ENCODE measurements around the gene FBXO17.

Gene FBXO17

DNA sequence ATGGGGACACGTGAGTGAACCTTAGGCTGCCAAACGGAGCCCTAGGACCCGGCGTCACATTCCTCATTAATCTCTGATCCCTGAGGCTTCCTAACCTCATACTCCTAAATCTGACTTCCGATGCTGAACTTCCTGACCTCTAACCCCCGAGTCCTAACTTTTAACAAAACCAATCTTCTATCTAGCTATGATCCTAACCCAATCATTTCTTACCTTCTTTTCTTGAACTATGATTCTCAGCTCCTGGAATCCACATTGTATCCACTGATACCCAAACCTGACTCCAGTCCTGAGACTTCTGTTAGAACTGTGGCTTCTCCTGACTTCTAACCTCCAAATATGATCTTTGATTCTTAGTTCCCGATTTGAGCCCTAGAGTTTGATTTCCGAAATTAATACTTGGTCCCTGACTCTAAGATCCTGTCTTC is 75.3 kb downstream of the FBXO17 start:
- H3K79me2 ChIP-seq (ENCODE audit: insufficient read depth, low read length): peaks cover 18% of the 10 kb centered on the region
- peak overlapping the region; percentile 91 for H3K4me3 ChIP-seq (ENCODE audit: low read length, poor library complexity, severe bottlenecking)

DNA sequence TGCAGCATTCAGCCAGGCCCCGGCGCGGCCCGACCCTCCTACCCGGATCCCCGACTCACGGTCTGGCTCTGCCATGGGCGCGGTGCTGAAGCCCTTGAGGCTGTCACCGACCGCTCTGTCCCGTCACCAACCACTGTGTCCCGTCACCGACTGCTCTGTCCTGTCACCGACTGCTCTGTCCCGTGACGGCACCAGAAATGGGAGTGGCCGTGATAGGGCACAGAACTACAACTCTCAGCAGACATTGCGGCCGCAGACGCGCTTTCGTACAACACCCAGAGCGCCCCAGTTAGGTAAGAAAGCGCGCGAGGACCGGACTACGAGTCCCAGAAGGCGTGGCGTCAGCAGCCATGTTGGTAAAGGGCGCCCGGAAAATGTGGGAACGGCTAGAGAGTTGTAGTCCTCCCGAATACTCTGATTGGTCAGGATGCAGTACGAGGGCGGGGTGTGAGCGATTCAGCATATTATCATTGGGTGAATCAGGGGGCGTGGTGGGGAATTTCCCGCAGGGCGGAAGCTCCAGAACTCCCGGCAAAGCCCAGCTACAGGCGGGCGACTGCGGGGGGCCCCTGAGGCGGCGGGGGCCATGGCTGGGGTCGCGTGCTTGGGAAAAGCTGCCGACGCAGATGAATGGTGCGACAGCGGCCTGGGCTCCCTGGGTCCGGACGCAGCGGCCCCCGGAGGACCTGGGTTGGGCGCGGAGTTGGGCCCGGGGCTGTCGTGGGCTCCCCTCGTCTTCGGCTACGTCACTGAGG is 75.9 kb downstream of the FBXO17 start, which contains the start of the genes NFKBIB and SIRT2:
Gene NFKBIB (plus strand): TSS at position 523 of the 755 bp plus-strand sequence. CDS start 64 bp downstream, at position 587.
Gene SIRT2 (minus strand): TSS at position 172 of the 755 bp plus-strand sequence. CDS start 97 bp downstream, at position 75.
- Histone ChIP-seq H3K79me2 (ENCODE audit: insufficient read depth, low read length) (peaks cover 18% of the 10 kb centered on the region), H3K4me3 (ENCODE audit: low read length, poor library complexity, severe bottlenecking) (peak within 1 kb of the TSS; percentile 91), H3K9ac (ENCODE audit: low read depth, low read length, poor library complexity, severe bottlenecking) (peak within 1 kb of the TSS; percentile 80), H3F3A (ENCODE audit: low read depth) (no peaks in the 10 kb centered on the region), H4K20me1 (ENCODE audit: insufficient read depth, low read length, poor library complexity, severe bottlenecking) (no peaks in the 10 kb centered on the region), H3K9me2 (replicated peaks; ENCODE audit: low read depth, low read length) (no peaks in the 10 kb centered on the region), H3K4me2 (ENCODE audit: low read depth, low read length, poor library complexity, severe bottlenecking) (peak within 1 kb of the TSS; percentile 92), H2AFZ (ENCODE audit: low read length) (peak within 1 kb of the TSS; percentile 93), H3K4me1 (ENCODE audit: insufficient read depth, low read length, poor library complexity, severe bottlenecking) (peaks cover 18% of the 10 kb centered on the region), H3K27me3 (ENCODE audit: insufficient read depth, low read length, poor library complexity, severe bottlenecking) (no peaks in the 10 kb centered on the region), H3K36me3 (ENCODE audit: insufficient read depth, low read length) (no peaks in the 10 kb centered on the region; the same call in 1 of the 2 replicates), H3K9me3 (ENCODE audit: insufficient read depth, low read depth, low read length) (no peaks in the 10 kb centered on the region)
- TF ChIP-seq EZH2phosphoT487 (IDR thresholded peaks at IDR 0.05; ENCODE audit: borderline replicate concordance): no peak
- TF ChIP-seq, protein P1, sequence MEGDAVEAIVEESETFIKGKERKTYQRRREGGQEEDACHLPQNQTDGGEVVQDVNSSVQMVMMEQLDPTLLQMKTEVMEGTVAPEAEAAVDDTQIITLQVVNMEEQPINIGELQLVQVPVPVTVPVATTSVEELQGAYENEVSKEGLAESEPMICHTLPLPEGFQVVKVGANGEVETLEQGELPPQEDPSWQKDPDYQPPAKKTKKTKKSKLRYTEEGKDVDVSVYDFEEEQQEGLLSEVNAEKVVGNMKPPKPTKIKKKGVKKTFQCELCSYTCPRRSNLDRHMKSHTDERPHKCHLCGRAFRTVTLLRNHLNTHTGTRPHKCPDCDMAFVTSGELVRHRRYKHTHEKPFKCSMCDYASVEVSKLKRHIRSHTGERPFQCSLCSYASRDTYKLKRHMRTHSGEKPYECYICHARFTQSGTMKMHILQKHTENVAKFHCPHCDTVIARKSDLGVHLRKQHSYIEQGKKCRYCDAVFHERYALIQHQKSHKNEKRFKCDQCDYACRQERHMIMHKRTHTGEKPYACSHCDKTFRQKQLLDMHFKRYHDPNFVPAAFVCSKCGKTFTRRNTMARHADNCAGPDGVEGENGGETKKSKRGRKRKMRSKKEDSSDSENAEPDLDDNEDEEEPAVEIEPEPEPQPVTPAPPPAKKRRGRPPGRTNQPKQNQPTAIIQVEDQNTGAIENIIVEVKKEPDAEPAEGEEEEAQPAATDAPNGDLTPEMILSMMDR (conservative IDR thresholded peaks at IDR 0.05; ENCODE audit: low read length): no peak

More for the DNA sequence above, 75.3 kb downstream of the FBXO17 start:
- peak overlapping the region; percentile 80 for H3K9ac ChIP-seq (ENCODE audit: low read depth, low read length, poor library complexity, severe bottlenecking)
- peak overlapping the region; percentile 92 for H3K4me2 ChIP-seq (ENCODE audit: low read depth, low read length, poor library complexity, severe bottlenecking)
- H3K9me2 ChIP-seq (replicated peaks; ENCODE audit: low read depth, low read length): no peaks in the 10 kb centered on the region
- no peaks in the 10 kb centered on the region for H3K9me3 ChIP-seq (ENCODE audit: insufficient read depth, low read depth, low read length)
- no peaks in the 10 kb centered on the region; the same call in 1 of the 2 replicates for H3K36me3 ChIP-seq (ENCODE audit: insufficient read depth, low read length)
- TF ChIP-seq, protein P1 (conservative IDR thresholded peaks at IDR 0.05; ENCODE audit: low read length): no peak
- no peak for TF ChIP-seq EZH2phosphoT487 (IDR thresholded peaks at IDR 0.05; ENCODE audit: borderline replicate concordance)
- no peaks in the 10 kb centered on the region for H3F3A ChIP-seq (ENCODE audit: low read depth)
- no peaks in the 10 kb centered on the region for H4K20me1 ChIP-seq (ENCODE audit: insufficient read depth, low read length, poor library complexity, severe bottlenecking)
- H3K4me1 ChIP-seq (ENCODE audit: insufficient read depth, low read length, poor library complexity, severe bottlenecking): peaks cover 18% of the 10 kb centered on the region
- H2AFZ ChIP-seq (ENCODE audit: low read length): peak overlapping the region; percentile 91
- H3K27me3 ChIP-seq (ENCODE audit: insufficient read depth, low read length, poor library complexity, severe bottlenecking): no peaks in the 10 kb centered on the region

DNA sequence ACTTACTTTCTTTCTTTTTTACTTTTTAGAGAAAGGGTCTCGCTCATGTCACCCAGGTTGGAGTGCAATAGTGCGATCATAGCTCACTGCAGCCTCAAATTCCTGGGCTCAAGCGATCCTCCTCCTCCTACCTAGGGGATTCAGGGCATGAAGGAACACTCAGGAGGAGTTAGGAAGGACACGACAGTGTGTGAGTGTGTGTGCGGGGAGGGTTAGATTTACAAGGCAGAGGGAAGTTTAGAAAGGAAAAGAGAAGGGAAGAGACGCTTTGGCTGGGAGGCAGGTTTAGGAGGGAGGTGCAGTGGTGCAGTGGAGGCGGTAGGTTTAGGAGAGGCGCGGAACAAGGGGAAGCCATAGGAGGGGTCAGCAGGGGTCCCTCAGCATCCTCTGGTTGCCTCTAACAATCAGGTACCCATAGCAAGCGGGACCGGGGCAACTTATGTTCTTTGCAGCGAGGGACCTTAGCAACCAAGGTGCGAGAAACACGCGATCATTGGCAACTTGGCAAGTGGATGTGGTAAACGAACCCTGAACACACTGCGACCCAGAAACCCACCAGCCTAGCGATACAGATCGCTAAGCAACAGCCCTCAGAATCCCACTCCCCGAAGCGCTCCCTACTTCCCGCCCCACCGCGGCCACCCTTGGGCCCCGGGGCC is 76.6 kb downstream of the FBXO17 start:
- peak overlapping the region; percentile 93 for H2AFZ ChIP-seq (ENCODE audit: low read length)

More for the DNA sequence above, 76.6 kb downstream of the FBXO17 start:
- no peaks in the 10 kb centered on the region for H3K9me3 ChIP-seq (ENCODE audit: insufficient read depth, low read depth, low read length)
- H3F3A ChIP-seq (ENCODE audit: low read depth): no peaks in the 10 kb centered on the region
- peaks cover 18% of the 10 kb centered on the region for H3K4me1 ChIP-seq (ENCODE audit: insufficient read depth, low read length, poor library complexity, severe bottlenecking)
- no peaks in the 10 kb centered on the region for H3K9me2 ChIP-seq (replicated peaks; ENCODE audit: low read depth, low read length)
- peak overlapping the region; percentile 73 for H3K9ac ChIP-seq (ENCODE audit: low read depth, low read length, poor library complexity, severe bottlenecking)
- no peak for TF ChIP-seq EZH2phosphoT487 (IDR thresholded peaks at IDR 0.05; ENCODE audit: borderline replicate concordance)
- TF ChIP-seq, protein P1 (conservative IDR thresholded peaks at IDR 0.05; ENCODE audit: low read length): no peak
- H3K4me3 ChIP-seq (ENCODE audit: low read length, poor library complexity, severe bottlenecking): peak overlapping the region; percentile 91
- H3K4me2 ChIP-seq (ENCODE audit: low read depth, low read length, poor library complexity, severe bottlenecking): peak overlapping the region; percentile 79
- H3K36me3 ChIP-seq (ENCODE audit: insufficient read depth, low read length): no peaks in the 10 kb centered on the region
- H3K79me2 ChIP-seq (ENCODE audit: insufficient read depth, low read length): peaks cover 18% of the 10 kb centered on the region
- H3K27me3 ChIP-seq (ENCODE audit: insufficient read depth, low read length, poor library complexity, severe bottlenecking): no peaks in the 10 kb centered on the region
- no peaks in the 10 kb centered on the region for H4K20me1 ChIP-seq (ENCODE audit: insufficient read depth, low read length, poor library complexity, severe bottlenecking)
